ENCODE data around the gene ARID3A.

GRCh38 chr19:892894-893689, 32.7 kb upstream of the ARID3A start, which contains the start of the genes MED16 and RNU6-9:
- TF ChIP-seq, protein P1, sequence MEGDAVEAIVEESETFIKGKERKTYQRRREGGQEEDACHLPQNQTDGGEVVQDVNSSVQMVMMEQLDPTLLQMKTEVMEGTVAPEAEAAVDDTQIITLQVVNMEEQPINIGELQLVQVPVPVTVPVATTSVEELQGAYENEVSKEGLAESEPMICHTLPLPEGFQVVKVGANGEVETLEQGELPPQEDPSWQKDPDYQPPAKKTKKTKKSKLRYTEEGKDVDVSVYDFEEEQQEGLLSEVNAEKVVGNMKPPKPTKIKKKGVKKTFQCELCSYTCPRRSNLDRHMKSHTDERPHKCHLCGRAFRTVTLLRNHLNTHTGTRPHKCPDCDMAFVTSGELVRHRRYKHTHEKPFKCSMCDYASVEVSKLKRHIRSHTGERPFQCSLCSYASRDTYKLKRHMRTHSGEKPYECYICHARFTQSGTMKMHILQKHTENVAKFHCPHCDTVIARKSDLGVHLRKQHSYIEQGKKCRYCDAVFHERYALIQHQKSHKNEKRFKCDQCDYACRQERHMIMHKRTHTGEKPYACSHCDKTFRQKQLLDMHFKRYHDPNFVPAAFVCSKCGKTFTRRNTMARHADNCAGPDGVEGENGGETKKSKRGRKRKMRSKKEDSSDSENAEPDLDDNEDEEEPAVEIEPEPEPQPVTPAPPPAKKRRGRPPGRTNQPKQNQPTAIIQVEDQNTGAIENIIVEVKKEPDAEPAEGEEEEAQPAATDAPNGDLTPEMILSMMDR (IDR thresholded peaks at IDR 0.05; ENCODE audit: low read length): no peak
- no peak for TF ChIP-seq EZH2phosphoT487 (IDR thresholded peaks at IDR 0.05; ENCODE audit: low read length)

Measured in MM.1S (cell line).